WTC11 (cell line): ENCODE results near the gene NEMP2.

Experiments used
- ETV6 ChIP-seq: sonication (generic); formaldehyde crosslinking; IDR thresholded peaks from 2 replicates; pipeline ENCODE4 v1.8.1; 2022; ENCODE audit warnings: mild to moderate bottlenecking, missing genetic modification reagents
- FOXK1 ChIP-seq: sonication (generic); formaldehyde crosslinking; IDR thresholded peaks from 2 replicates; pipeline ENCODE4 v1.8.0; 2022; ENCODE audit warnings: mild to moderate bottlenecking, moderate library complexity, missing genetic modification reagents
- IRF2 ChIP-seq: sonication (generic); formaldehyde crosslinking; IDR thresholded peaks from 2 replicates; pipeline ENCODE4 v1.8.0; 2022; ENCODE audit warnings: low read depth, missing genetic modification reagents, borderline replicate concordance
- MXD4 ChIP-seq: fragments of 250-450 bp; sonication (Bioruptor Pico); IDR thresholded peaks from 2 replicates; pipeline ENCODE4 v1.8.0; 2021; ENCODE audit warnings: mild to moderate bottlenecking, moderate library complexity, borderline replicate concordance
- ZNF121 ChIP-seq: sonication (generic); formaldehyde crosslinking; IDR thresholded peaks from 2 replicates; pipeline ENCODE4 v1.8.0; 2023; ENCODE audit warnings: missing genetic modification reagents
- ZNF671 ChIP-seq: fragments of 250-450 bp; sonication (Bioruptor Pico); IDR thresholded peaks from 2 replicates; pipeline ENCODE4 v1.8.0; 2021; ENCODE audit warnings: mild to moderate bottlenecking
- TF ChIP-seq, protein P1 (sequence below): fragments of 200-600 bp; IDR thresholded peaks from 2 replicates; pipeline ENCODE4 v1.8.0; 2022; ENCODE audit warnings: antibody characterized with exemption
- TF ChIP-seq, protein P2 (sequence below): sonication (generic); formaldehyde crosslinking; IDR thresholded peaks from 2 replicates; pipeline ENCODE4 v1.8.1; 2022; ENCODE audit warnings: low read depth, mild to moderate bottlenecking, moderate library complexity, missing genetic modification reagents, borderline replicate concordance
- TF ChIP-seq, protein P3 (sequence below): sonication (generic); formaldehyde crosslinking; IDR thresholded peaks from 2 replicates; pipeline ENCODE4 v1.8.1; 2023; ENCODE audit warnings: mild to moderate bottlenecking, missing genetic modification reagents, moderate library complexity
- TF ChIP-seq, protein P4 (sequence below): fragments of 250-450 bp; sonication (Bioruptor Pico); IDR thresholded peaks from 2 replicates; pipeline ENCODE4 v1.9.0; 2021; ENCODE audit warnings: moderate library complexity, mild to moderate bottlenecking, inconsistent platforms, borderline replicate concordance

DNA sequence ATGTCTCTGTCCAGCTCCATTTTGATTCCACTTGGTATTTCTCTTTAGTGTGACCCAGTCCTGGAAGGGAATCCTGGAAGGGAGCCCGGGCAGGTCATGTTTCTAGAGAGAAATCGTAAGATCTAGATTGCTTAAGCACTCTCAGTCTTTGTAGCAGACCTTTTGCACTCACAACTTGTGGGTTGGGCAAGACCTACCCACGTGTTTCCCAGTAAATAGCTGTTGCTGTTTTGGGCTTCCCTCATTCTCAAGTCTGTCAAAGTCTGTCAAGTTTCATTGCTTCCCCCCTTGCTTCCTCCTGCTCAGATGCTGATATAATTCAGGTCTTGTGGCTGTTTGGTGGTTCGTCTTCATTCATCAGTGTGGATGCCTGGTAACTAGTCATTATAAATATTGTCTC lies 17.4 kb upstream of the NEMP2 start:
- TF ChIP-seq, protein P1, sequence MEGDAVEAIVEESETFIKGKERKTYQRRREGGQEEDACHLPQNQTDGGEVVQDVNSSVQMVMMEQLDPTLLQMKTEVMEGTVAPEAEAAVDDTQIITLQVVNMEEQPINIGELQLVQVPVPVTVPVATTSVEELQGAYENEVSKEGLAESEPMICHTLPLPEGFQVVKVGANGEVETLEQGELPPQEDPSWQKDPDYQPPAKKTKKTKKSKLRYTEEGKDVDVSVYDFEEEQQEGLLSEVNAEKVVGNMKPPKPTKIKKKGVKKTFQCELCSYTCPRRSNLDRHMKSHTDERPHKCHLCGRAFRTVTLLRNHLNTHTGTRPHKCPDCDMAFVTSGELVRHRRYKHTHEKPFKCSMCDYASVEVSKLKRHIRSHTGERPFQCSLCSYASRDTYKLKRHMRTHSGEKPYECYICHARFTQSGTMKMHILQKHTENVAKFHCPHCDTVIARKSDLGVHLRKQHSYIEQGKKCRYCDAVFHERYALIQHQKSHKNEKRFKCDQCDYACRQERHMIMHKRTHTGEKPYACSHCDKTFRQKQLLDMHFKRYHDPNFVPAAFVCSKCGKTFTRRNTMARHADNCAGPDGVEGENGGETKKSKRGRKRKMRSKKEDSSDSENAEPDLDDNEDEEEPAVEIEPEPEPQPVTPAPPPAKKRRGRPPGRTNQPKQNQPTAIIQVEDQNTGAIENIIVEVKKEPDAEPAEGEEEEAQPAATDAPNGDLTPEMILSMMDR: no peak
- TF ChIP-seq FOXK1 (CRISPR knock-in tag) (no peak), ZNF671 (CRISPR knock-in tag) (no peak), IRF2 (CRISPR knock-in tag) (no peak), MXD4 (no peak), ZNF121 (CRISPR knock-in tag) (no peak), ETV6 (CRISPR knock-in tag) (no peak)
- TF ChIP-seq, protein P2, sequence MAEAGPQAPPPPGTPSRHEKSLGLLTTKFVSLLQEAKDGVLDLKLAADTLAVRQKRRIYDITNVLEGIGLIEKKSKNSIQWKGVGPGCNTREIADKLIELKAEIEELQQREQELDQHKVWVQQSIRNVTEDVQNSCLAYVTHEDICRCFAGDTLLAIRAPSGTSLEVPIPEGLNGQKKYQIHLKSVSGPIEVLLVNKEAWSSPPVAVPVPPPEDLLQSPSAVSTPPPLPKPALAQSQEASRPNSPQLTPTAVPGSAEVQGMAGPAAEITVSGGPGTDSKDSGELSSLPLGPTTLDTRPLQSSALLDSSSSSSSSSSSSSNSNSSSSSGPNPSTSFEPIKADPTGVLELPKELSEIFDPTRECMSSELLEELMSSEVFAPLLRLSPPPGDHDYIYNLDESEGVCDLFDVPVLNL (CRISPR knock-in tag): no peak
- TF ChIP-seq, protein P3, sequence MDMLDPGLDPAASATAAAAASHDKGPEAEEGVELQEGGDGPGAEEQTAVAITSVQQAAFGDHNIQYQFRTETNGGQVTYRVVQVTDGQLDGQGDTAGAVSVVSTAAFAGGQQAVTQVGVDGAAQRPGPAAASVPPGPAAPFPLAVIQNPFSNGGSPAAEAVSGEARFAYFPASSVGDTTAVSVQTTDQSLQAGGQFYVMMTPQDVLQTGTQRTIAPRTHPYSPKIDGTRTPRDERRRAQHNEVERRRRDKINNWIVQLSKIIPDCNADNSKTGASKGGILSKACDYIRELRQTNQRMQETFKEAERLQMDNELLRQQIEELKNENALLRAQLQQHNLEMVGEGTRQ (CRISPR knock-in tag): no peak
- TF ChIP-seq, protein P4, sequence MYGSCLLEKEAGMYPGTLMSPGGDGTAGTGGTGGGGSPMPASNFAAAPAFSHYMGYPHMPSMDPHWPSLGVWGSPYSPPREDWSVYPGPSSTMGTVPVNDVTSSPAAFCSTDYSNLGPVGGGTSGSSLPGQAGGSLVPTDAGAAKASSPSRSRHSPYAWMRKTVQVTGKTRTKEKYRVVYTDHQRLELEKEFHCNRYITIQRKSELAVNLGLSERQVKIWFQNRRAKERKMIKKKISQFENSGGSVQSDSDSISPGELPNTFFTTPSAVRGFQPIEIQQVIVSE (CRISPR knock-in tag): no peak
